ENCODE data around the gene FGF6. TPM values are rescaled to one million over a fixed set of nuclear protein-coding genes. Genes with fewer than 3 reads are reported as not detected.

The FGF6 gene
- polyA plus RNA-seq, 1 of the 3 experiments (the other 2 are of a cell fraction): not detected

GRCh38 chr12:4448943-4449850, 3.6 kb upstream of the FGF6 start:
- no peaks in the 10 kb centered on the region for H3K79me2 ChIP-seq (ENCODE audit: insufficient read depth)

More at GRCh38 chr12:4448943-4449850, 3.6 kb upstream of the FGF6 start:
- no peak for TF ChIP-seq MAX (IDR thresholded peaks at IDR 0.05; ENCODE audit: low read depth)
- TF ChIP-seq GATA2 (CRISPR knock-in tag; IDR thresholded peaks at IDR 0.05): no peak
- TF ChIP-seq YY1 (IDR thresholded peaks at IDR 0.05; ENCODE audit: low read depth): no peak
- TF ChIP-seq TCF12 (IDR thresholded peaks at IDR 0.05): no peak
- no peak for TF ChIP-seq ZBTB33 (IDR thresholded peaks at IDR 0.05; ENCODE audit: borderline replicate concordance, low read depth)
- TF ChIP-seq MEF2A (IDR thresholded peaks at IDR 0.05; ENCODE audit: borderline replicate concordance, low read depth): no peak
- TF ChIP-seq RXRA (IDR thresholded peaks at IDR 0.05; ENCODE audit: borderline replicate concordance, low read depth): no peak
- TF ChIP-seq SMC3 (IDR thresholded peaks at IDR 0.05; ENCODE audit: low read depth, low read length): no peak
- no peak for TF ChIP-seq FOSL2 (IDR thresholded peaks at IDR 0.05; ENCODE audit: borderline replicate concordance, low read depth)
- TF ChIP-seq ELF1 (IDR thresholded peaks at IDR 0.05): no peak
- no peak for TF ChIP-seq IRF3 (IDR thresholded peaks at IDR 0.05; ENCODE audit: low read depth, low read length)
- no peak for TF ChIP-seq GABPA (IDR thresholded peaks at IDR 0.05; ENCODE audit: low read depth)
- TF ChIP-seq EP300 (IDR thresholded peaks at IDR 0.05; ENCODE audit: borderline replicate concordance in 1 of 2, low read depth in 1 of 2, low read length in 1 of 2): no peak
- TF ChIP-seq POLR2AphosphoS5 (IDR thresholded peaks at IDR 0.05; ENCODE audit: low read depth, low read length): no peak
- TF ChIP-seq CHD2 (IDR thresholded peaks at IDR 0.05; ENCODE audit: low read length, partially characterized antibody): no peak
- TF ChIP-seq RAD21 (IDR thresholded peaks at IDR 0.05; ENCODE audit: low read length): no peak
- no peak for TF ChIP-seq NRF1 (IDR thresholded peaks at IDR 0.05; ENCODE audit: low read depth, low read length)
- TF ChIP-seq USF2 (IDR thresholded peaks at IDR 0.05; ENCODE audit: borderline replicate concordance, low read depth, low read length): no peak
- no peak overlapping the region for H3K27ac ChIP-seq (ENCODE audit: low read depth in 2 of 2, low read length in 1 of 2)
- POLR2A ChIA-PET: no interaction called here
- CTCF ChIA-PET: interaction anchor here (1.2 kb wide), 1 partner anchor 142 kb away, joined by 3 read pairs; no protein-coding TSS in a partner anchor
- H3F3A ChIP-seq (replicated peaks; ENCODE audit: insufficient read depth): no peaks in the 10 kb centered on the region
- no peak overlapping the region for H3K4me3 ChIP-seq (ENCODE audit: low read depth in 2 of 2, low read length in 1 of 2)
- H3K4me2 ChIP-seq: no peak overlapping the region
- peaks cover 0 to 4% of the 10 kb centered on the region in 2 experiments; a peak in 1 of 4 replicates for H3K4me1 ChIP-seq (ENCODE audit: control insufficient read depth in 1 of 2, insufficient read depth in 2 of 2, low read depth in 1 of 2, low read length in 1 of 2)
- DNase-seq: no peak
- no peaks in the 10 kb centered on the region for H3K9me3 ChIP-seq
- H3K27me3 ChIP-seq (ENCODE audit: insufficient read depth): peaks cover 19% of the 10 kb centered on the region; the same call in 1 of the 2 replicates
- no peak overlapping the region for H2AFZ ChIP-seq (ENCODE audit: low read depth)
- no peaks in the 10 kb centered on the region for H3K36me3 ChIP-seq (replicated peaks in 1 of 2; ENCODE audit: control insufficient read depth in 1 of 2, insufficient read depth in 2 of 2, low read length in 1 of 2)
- no peak overlapping the region for H3K9ac ChIP-seq
- no peaks in the 10 kb centered on the region for H3K9me2 ChIP-seq
- WGBS (ENCODE audit: low lambda C conversion rate): 66% methylated on average over 9 of the region's 9 CpGs
- H4K20me1 ChIP-seq (ENCODE audit: insufficient read depth): no peaks in the 10 kb centered on the region
